Heart left ventricle (tissue), 13 donors: Measurements from ENCODE around the gene EHD1.
A peak's percentile ranks its signal among the peaks of the same experiment; 100 is the strongest.

ENCODE experiments used
- CTCF ChIP-seq, 12 donors: fragments of 200-600 bp; sonication (generic) in 4 of 12; IDR thresholded peaks; one replicate each; pipeline versions ENCODE4 v1.5.0 to v1.8.0; 2018 to 2022; ENCODE audit warnings: antibody characterized with exemption in 12 of 12, mild to moderate bottlenecking in 5 of 12
- POLR2A ChIP-seq, 2 donors: fragments of 450-650 bp; IDR thresholded peaks; one replicate each; pipeline ENCODE4 v1.6.1; 2017; ENCODE audit warnings: antibody characterized with exemption in 2 of 2, mild to moderate bottlenecking in 2 of 2, moderate library complexity in 2 of 2
- donor health status: ischemic (EF 13 %, LVEDD 7.1; RV severe dilation, severe dysfunction).
- donor health status: DM: no; HTN: yes; CAD: no.
- donor health status: DM: no; HTN: no; CAD: no.
- donor health status: ischemic (EF 25% LVEDD 6.9; RV normal size, moderate dysfunction).
- donor health status: ischemic (EF 25% LVEDD 5.7; RV mildly dilated, moderate dysfunction).
- donor health status: ischemic (EF 35%, LVEDD 5.7; RV mildly dilated, moderate dysfunction).
- donor health status: nonischemic (EF 11% LVEDD 7.7; RV severe dilation, severe dysfunction).
- donor health status: DM: yes; HTN: yes; CAD: no.
- donor health status: PGD.
- donor health status: ischemic (EF 29% LVEDD 5.4; RV normal size, mild dysfunction).
- donor health status: nonischemic (EF 23%, LVEDD 6.1; RV moderate dilation, normal function).

GRCh38 chr11:64869571-64870175, 8.7 kb downstream of the EHD1 start:
- no peak for TF ChIP-seq POLR2A (IDR thresholded peaks at IDR 0.05)
- TF ChIP-seq CTCF (IDR thresholded peaks at IDR 0.05), result peak in 11 of 12 donors; percentile 18 to 59 (median 32)
